HG03135 (cell line): ENCODE measurements around the gene ORAI2.
A peak's percentile ranks its signal among the peaks of the same experiment; 100 is the strongest.

Experiments
- ATAC-seq: cut with Tn5 transposase; IDR thresholded peaks from one replicate; pipeline ENCODE4 v1.9.1; 2021; ENCODE audit warnings: mild to moderate bottlenecking, moderate library complexity; ENCODE audit not compliant: unreplicated experiment

ORAI2 gene

GRCh38 chr7:102413611-102414010, 19.8 kb upstream of the ORAI2 start:
- ATAC-seq = no peak

GRCh38 chr7:102415685-102416225, 17.6 kb upstream of the ORAI2 start:
- ATAC-seq = no peak

GRCh38 chr7:102416406-102416805, 17.0 kb upstream of the ORAI2 start:
- ATAC-seq = no peak

- no peak for ATAC-seq
These were observed 16.3 kb upstream of the ORAI2 start for GRCh38 chr7:102417105-102417504.

- ATAC-seq = no peak
These were observed 14.8 kb upstream of the ORAI2 start for GRCh38 chr7:102418592-102418991.

GRCh38 chr7:102421706-102422240, 11.6 kb upstream of the ORAI2 start:
- ATAC-seq = no peak

GRCh38 chr7:102424129-102424551, 9.2 kb upstream of the ORAI2 start:
- ATAC-seq = no peak

- ATAC-seq = no peak
These were observed 8.6 kb upstream of the ORAI2 start for GRCh38 chr7:102424787-102425218.

- peak; percentile 69 for ATAC-seq
These were observed 7.6 kb upstream of the ORAI2 start for GRCh38 chr7:102425639-102426267.

GRCh38 chr7:102426268-102427018, 6.9 kb upstream of the ORAI2 start:
- peak; percentile 56 for ATAC-seq

- ATAC-seq = no peak
These were observed 6.4 kb upstream of the ORAI2 start for GRCh38 chr7:102427019-102427405.

GRCh38 chr7:102429141-102429899, 4.1 kb upstream of the ORAI2 start:
- no peak for ATAC-seq

- no peak for ATAC-seq
These were observed 1.6 kb upstream of the ORAI2 start for GRCh38 chr7:102431617-102432298.

GRCh38 chr7:102432442-102433218, 745 bp upstream of the ORAI2 start:
- ATAC-seq = peak; percentile 33

- ATAC-seq = peak; percentile 1
These were observed 688 bp downstream of the ORAI2 start for GRCh38 chr7:102434039-102434486.

- no peak for ATAC-seq
These were observed 2.7 kb downstream of the ORAI2 start for GRCh38 chr7:102436118-102436517.

- no peak for ATAC-seq
These were observed 6.8 kb downstream of the ORAI2 start for GRCh38 chr7:102439963-102440795.

- no peak for ATAC-seq
These were observed 11.7 kb downstream of the ORAI2 start for GRCh38 chr7:102444961-102445673.
